ENCODE data around the gene CRACR2B.

The CRACR2B gene

GRCh38 chr11:875203-875602, 47.5 kb downstream of the CRACR2B start:
- TF ChIP-seq REST (IDR thresholded peaks at IDR 0.05; ENCODE audit: insufficient read depth in 1 of 2, low read depth in 2 of 2, low read length in 2 of 2) (no peak), POLR2AphosphoS5 (IDR thresholded peaks at IDR 0.05; ENCODE audit: low read depth, low read length) (no peak), FOXP2 (optimal IDR thresholded peaks at IDR 0.05; ENCODE audit: borderline replicate concordance, extremely low read depth, extremely low read length, insufficient read depth) (no peak), SIN3A (IDR thresholded peaks at IDR 0.05; ENCODE audit: borderline replicate concordance, insufficient read depth, low read length) (no peak), TAF1 (IDR thresholded peaks at IDR 0.05; ENCODE audit: borderline replicate concordance, insufficient read depth, low read length) (no peak)

GRCh38 chr11:875769-876301, 48.1 kb downstream of the CRACR2B start:
- TF ChIP-seq REST (IDR thresholded peaks at IDR 0.05; ENCODE audit: insufficient read depth in 1 of 2, low read depth in 2 of 2, low read length in 2 of 2), result no peak

GRCh38 chr11:876545-876944, 48.8 kb downstream of the CRACR2B start:
- TF ChIP-seq TAF1 (IDR thresholded peaks at IDR 0.05; ENCODE audit: borderline replicate concordance, insufficient read depth, low read length), result no peak
- TF ChIP-seq FOXP2 (optimal IDR thresholded peaks at IDR 0.05; ENCODE audit: borderline replicate concordance, extremely low read depth, extremely low read length, insufficient read depth), result no peak
- TF ChIP-seq POLR2AphosphoS5 (IDR thresholded peaks at IDR 0.05; ENCODE audit: low read depth, low read length), result no peak

- TF ChIP-seq POLR2AphosphoS5 (IDR thresholded peaks at IDR 0.05; ENCODE audit: low read depth, low read length), result no peak
These were observed 49.8 kb downstream of the CRACR2B start for GRCh38 chr11:877565-877964.

GRCh38 chr11:880447-880846, 52.7 kb downstream of the CRACR2B start:
- TF ChIP-seq TAF1 (IDR thresholded peaks at IDR 0.05; ENCODE audit: borderline replicate concordance, insufficient read depth, low read length) (no peak), POLR2AphosphoS5 (IDR thresholded peaks at IDR 0.05; ENCODE audit: low read depth, low read length) (no peak), REST (IDR thresholded peaks at IDR 0.05; ENCODE audit: insufficient read depth in 1 of 2, low read depth in 2 of 2, low read length in 2 of 2) (no peak), FOXP2 (optimal IDR thresholded peaks at IDR 0.05; ENCODE audit: borderline replicate concordance, extremely low read depth, extremely low read length, insufficient read depth) (no peak), SIN3A (IDR thresholded peaks at IDR 0.05; ENCODE audit: borderline replicate concordance, insufficient read depth, low read length) (no peak)

Data from PFSK-1 (cell line).